Fibroblast of skin of left quadriceps (primary cell): ENCODE measurements around the gene OR2AE1.
"Not testable (repeated sequence)": the region's sequence is repeated elsewhere in the genome, so short reads cannot be mapped to it uniquely, and the experiment has no call there.

Experiments
- DNase-seq, 2 experiments: peaks; one replicate each; pipeline ENCODE4 v3.0.0-alpha.2; 2013; ENCODE audit warnings: low read depth in 2 of 2

Gene OR2AE1

GRCh38 chr7:99876933-99877332 lies at the start of gene OR2AE1:
Gene OR2AE1 (minus strand): TSS chr7:99877033. CDS start chr7:99877033, 0 bp downstream.
- no peak for DNase-seq

- DNase-seq = no peak
Measured at GRCh38 chr7:99926321-99926720, 49.5 kb upstream of the OR2AE1 start.

- DNase-seq = no peak
Measured at GRCh38 chr7:99923200-99923599, 46.4 kb upstream of the OR2AE1 start.

- no peak for DNase-seq
Measured at GRCh38 chr7:99920149-99920548, 43.3 kb upstream of the OR2AE1 start.

- no peak for DNase-seq
Measured at GRCh38 chr7:99919814-99920112, 42.9 kb upstream of the OR2AE1 start.

GRCh38 chr7:99918959-99919813 lies 42.4 kb upstream of the OR2AE1 start, which contains the start of gene TRIM4:
Gene TRIM4 (minus strand): TSS chr7:99919530. CDS start chr7:99919401, 129 bp downstream.
- DNase-seq = peak; percentile 80

GRCh38 chr7:99910976-99911375 lies 34.1 kb upstream of the OR2AE1 start:
- DNase-seq = no peak

GRCh38 chr7:99901581-99901980 lies 24.7 kb upstream of the OR2AE1 start:
- DNase-seq = no peak

- DNase-seq = no peak
Measured at GRCh38 chr7:99899830-99900519, 23.1 kb upstream of the OR2AE1 start.

GRCh38 chr7:99898836-99899235 lies 22.0 kb upstream of the OR2AE1 start:
- no peak for DNase-seq

- no peak for DNase-seq
Measured at GRCh38 chr7:99898023-99898357, 21.2 kb upstream of the OR2AE1 start.

GRCh38 chr7:99897322-99898022 lies 20.6 kb upstream of the OR2AE1 start:
- DNase-seq = no peak

- DNase-seq = no peak
Measured at GRCh38 chr7:99894738-99895137, 17.9 kb upstream of the OR2AE1 start.

GRCh38 chr7:99893280-99893679 lies 16.4 kb upstream of the OR2AE1 start:
- DNase-seq = no peak

GRCh38 chr7:99890348-99890747 lies 13.5 kb upstream of the OR2AE1 start:
- DNase-seq = not testable (repeated sequence)

GRCh38 chr7:99888366-99888765 lies 11.5 kb upstream of the OR2AE1 start:
- DNase-seq = not testable (repeated sequence)

GRCh38 chr7:99881370-99881769 lies 4.5 kb upstream of the OR2AE1 start:
- DNase-seq = no peak

GRCh38 chr7:99876491-99876890 lies 342 bp downstream of the OR2AE1 start:
- no peak for DNase-seq

GRCh38 chr7:99868246-99868645 lies 8.6 kb downstream of the OR2AE1 start:
- DNase-seq = no peak

- not testable (repeated sequence) for DNase-seq
Measured at GRCh38 chr7:99867477-99867876, 9.4 kb downstream of the OR2AE1 start.

- DNase-seq = no peak
Measured at GRCh38 chr7:99863847-99864440, 12.9 kb downstream of the OR2AE1 start.
